Naive B cell (primary cell): ENCODE results near the gene MPV17L2. TPM values are rescaled to one million over a fixed set of nuclear protein-coding genes. Genes with fewer than 3 reads are reported as not detected.

ENCODE experiments used
- ATAC-seq, 2 donors: fragments of 150-1000 bp; cut with Tn5 transposase; 2 replicates each; pipeline ENCODE4 v1.10.0; 2021; ENCODE audit warnings: low read depth in 2 of 2, mild to moderate bottlenecking in 2 of 2, moderate library complexity in 2 of 2
- DNase-seq: peaks from one replicate; pipeline ENCODE4 v3.0.0; 2022
- H3K27ac Mint-ChIP-seq, 6 donors: one replicate each; pipeline ENCODE4 v1.8.0; 2020 to 2022; ENCODE audit warnings: mild to moderate bottlenecking in 6 of 6, mixed read lengths in 6 of 6, moderate library complexity in 5 of 6, inconsistent platforms in 2 of 6
- H3K27me3 Mint-ChIP-seq, 3 donors: one replicate each; pipeline ENCODE4 v1.8.0; 2021 to 2022; ENCODE audit warnings: mixed read lengths in 3 of 3, mild to moderate bottlenecking in 1 of 3
- H3K36me3 Mint-ChIP-seq, 2 donors: one replicate each; pipeline ENCODE4 v1.8.0; 2020 to 2022; ENCODE audit warnings: mixed read lengths in 2 of 2, inconsistent platforms in 1 of 2, mild to moderate bottlenecking in 1 of 2
- H3K4me1 Mint-ChIP-seq, 3 donors: one replicate each; pipeline ENCODE4 v1.8.0; 2020 to 2022; ENCODE audit warnings: mixed read lengths in 3 of 3, inconsistent platforms in 1 of 3, mild to moderate bottlenecking in 1 of 3, moderate library complexity in 1 of 3
- H3K4me3 Mint-ChIP-seq, 8 donors: one replicate each; pipeline ENCODE4 v1.8.0; 2020 to 2022; ENCODE audit warnings: mild to moderate bottlenecking in 8 of 8, mixed read lengths in 8 of 8, moderate library complexity in 8 of 8, inconsistent platforms in 2 of 8
- H3K9me3 Mint-ChIP-seq, 7 donors: one replicate each; pipeline ENCODE4 v1.8.0; 2020 to 2022; ENCODE audit warnings: mixed read lengths in 7 of 7, mild to moderate bottlenecking in 5 of 7, inconsistent platforms in 2 of 7, moderate library complexity in 1 of 7
- polyA plus RNA-seq, 6 donors: library from polyadenylated mRNA; unstranded; fragments of 300-500 nt; fragmentation: Illumina TruSeq; gene quantifications; one replicate each; pipeline ENCODE4 v1.2.3, GENCODE V29; 2021; ENCODE audit warnings: low read depth in 6 of 6

Gene MPV17L2
- 10 to 100 TPM in 3 of 6 donors, 1 to 10 TPM in 3; 1.8 to 12.0 (median 10.2) TPM for polyA plus RNA-seq

- no peaks in the 10 kb centered on the region for H3K9me3 Mint-ChIP-seq
- ATAC-seq = peak; percentile 80 to 81
Measured at GRCh38 chr19:18192673-18193387, at the start of gene MPV17L2. Gene MPV17L2, plus strand, starts transcription at chr19:18193218. Its CDS starts 64 bp downstream, at chr19:18193282.

GRCh38 chr19:18143902-18144301, 49.1 kb upstream of the MPV17L2 start:
- H3K36me3 Mint-ChIP-seq = peaks cover 5 to 46% of the 10 kb centered on the region in 2 donors
- H3K27ac Mint-ChIP-seq = peak overlapping the region in 1 of 6 donors; percentile 83

More at GRCh38 chr19:18192673-18193387, at the start of gene MPV17L2:
- DNase-seq = peak; percentile 99
- H3K27ac Mint-ChIP-seq = peak within 1 kb of the TSS; percentile 89 to 99 (median 98)
- H3K4me1 Mint-ChIP-seq = peaks cover 25 to 47% (median 25%) of the 10 kb centered on the region in 3 donors
- peak within 1 kb of the TSS; percentile 85 to 97 (median 90) for H3K4me3 Mint-ChIP-seq
- H3K27me3 Mint-ChIP-seq = no peaks in the 10 kb centered on the region
- H3K36me3 Mint-ChIP-seq = peaks cover 0 to under 1% of the 10 kb centered on the region in 2 donors

GRCh38 chr19:18144361-18144760, 48.7 kb upstream of the MPV17L2 start:
- Mint-ChIP-seq H3K27me3 (no peaks in the 10 kb centered on the region), H3K36me3 (peaks cover 5 to 42% of the 10 kb centered on the region in 2 donors), H3K4me1 (peaks cover 0 to 10% (median 6%) of the 10 kb centered on the region in 3 donors), H3K9me3 (peaks cover 0 to 3% (median 0%) of the 10 kb centered on the region in 7 donors), H3K27ac (peak overlapping the region in 1 of 6 donors; percentile 83), H3K4me3 (no peak overlapping the region)
- ATAC-seq (no peak), DNase-seq (no peak)

More at GRCh38 chr19:18143902-18144301, 49.1 kb upstream of the MPV17L2 start:
- DNase-seq (no peak), ATAC-seq (no peak)
- no peaks in the 10 kb centered on the region for H3K27me3 Mint-ChIP-seq
- H3K4me3 Mint-ChIP-seq = no peak overlapping the region
- H3K9me3 Mint-ChIP-seq = peaks cover 0 to 3% (median 0%) of the 10 kb centered on the region in 7 donors
- H3K4me1 Mint-ChIP-seq = peaks cover 0 to 10% (median 5%) of the 10 kb centered on the region in 3 donors

GRCh38 chr19:18144906-18145305, 48.1 kb upstream of the MPV17L2 start:
- Mint-ChIP-seq H3K4me1 (peaks cover 0 to 10% (median 6%) of the 10 kb centered on the region in 3 donors), H3K4me3 (peak overlapping the region in 1 of 8 donors; percentile 57), H3K36me3 (peaks cover 5 to 42% of the 10 kb centered on the region in 2 donors), H3K27me3 (no peaks in the 10 kb centered on the region), H3K9me3 (peaks cover 0 to 3% (median 0%) of the 10 kb centered on the region in 7 donors), H3K27ac (no peak overlapping the region)
- ATAC-seq (no peak), DNase-seq (no peak)

- Mint-ChIP-seq H3K36me3 (peaks cover 1 to 36% of the 10 kb centered on the region in 2 donors), H3K27me3 (no peaks in the 10 kb centered on the region), H3K4me1 (peaks cover 0 to 6% (median 6%) of the 10 kb centered on the region in 3 donors), H3K27ac (no peak overlapping the region), H3K9me3 (peaks cover 0 to 2% (median 0%) of the 10 kb centered on the region in 7 donors), H3K4me3 (peak overlapping the region in 1 of 8 donors; percentile 57)
- no peak for DNase-seq
- no peak for ATAC-seq
Measured at GRCh38 chr19:18145391-18145999, 47.5 kb upstream of the MPV17L2 start.

GRCh38 chr19:18147396-18147795, 45.6 kb upstream of the MPV17L2 start:
- Mint-ChIP-seq H3K27ac (peak overlapping the region in 2 of 6 donors; percentile 43 to 54), H3K9me3 (no peaks in the 10 kb centered on the region), H3K4me1 (peaks cover 4 to 21% (median 13%) of the 10 kb centered on the region in 3 donors), H3K27me3 (no peaks in the 10 kb centered on the region), H3K4me3 (no peak overlapping the region), H3K36me3 (peaks cover 0 to 27% of the 10 kb centered on the region in 2 donors)
- ATAC-seq (no peak), DNase-seq (no peak)

GRCh38 chr19:18149596-18149975, 43.4 kb upstream of the MPV17L2 start:
- H3K27me3 Mint-ChIP-seq = no peaks in the 10 kb centered on the region
- peaks cover 0 to 19% of the 10 kb centered on the region in 2 donors for H3K36me3 Mint-ChIP-seq
- ATAC-seq (no peak), DNase-seq (no peak)
- H3K9me3 Mint-ChIP-seq = no peaks in the 10 kb centered on the region
- no peak overlapping the region for H3K27ac Mint-ChIP-seq
- H3K4me1 Mint-ChIP-seq = peaks cover 15 to 30% (median 22%) of the 10 kb centered on the region in 3 donors
- H3K4me3 Mint-ChIP-seq = peak overlapping the region in 1 of 8 donors; percentile 9

- no peaks in the 10 kb centered on the region for H3K27me3 Mint-ChIP-seq
- ATAC-seq = no peak
- H3K27ac Mint-ChIP-seq = peak overlapping the region in 5 of 6 donors; percentile 57 to 99 (median 86)
- peaks cover 0 to 10% of the 10 kb centered on the region in 2 donors for H3K36me3 Mint-ChIP-seq
- peak overlapping the region; percentile 14 to 91 (median 84) for H3K4me3 Mint-ChIP-seq
- no peak for DNase-seq
- H3K4me1 Mint-ChIP-seq = peaks cover 24 to 34% (median 25%) of the 10 kb centered on the region in 3 donors
- no peaks in the 10 kb centered on the region for H3K9me3 Mint-ChIP-seq
Measured at GRCh38 chr19:18150776-18151624, 42.0 kb upstream of the MPV17L2 start.

GRCh38 chr19:18152442-18152816, 40.6 kb upstream of the MPV17L2 start:
- Mint-ChIP-seq H3K4me3 (peak overlapping the region; percentile 80 to 92 (median 89)), H3K27ac (peak overlapping the region; percentile 85 to 99 (median 96)), H3K4me1 (peaks cover 24 to 37% (median 24%) of the 10 kb centered on the region in 3 donors), H3K36me3 (no peaks in the 10 kb centered on the region), H3K9me3 (no peaks in the 10 kb centered on the region), H3K27me3 (no peaks in the 10 kb centered on the region)
- ATAC-seq = peak; percentile 75 to 76
- peak; percentile 99 for DNase-seq

GRCh38 chr19:18152817-18153555, 40.0 kb upstream of the MPV17L2 start, which contains the start of gene PIK3R2:
Gene PIK3R2, plus strand, starts transcription at chr19:18153163. Its CDS starts 2,717 bp downstream, at chr19:18155880.
- Mint-ChIP-seq H3K27me3 (no peaks in the 10 kb centered on the region), H3K9me3 (no peaks in the 10 kb centered on the region), H3K4me3 (peak within 1 kb of the TSS; percentile 80 to 92 (median 90)), H3K27ac (peak within 1 kb of the TSS; percentile 85 to 99 (median 96)), H3K36me3 (no peaks in the 10 kb centered on the region), H3K4me1 (peaks cover 24 to 37% (median 24%) of the 10 kb centered on the region in 3 donors)
- ATAC-seq = peak; percentile 71 to 73
- DNase-seq = peak; percentile 97

- ATAC-seq (no peak), DNase-seq (no peak)
- H3K4me1 Mint-ChIP-seq = peaks cover 24 to 33% (median 24%) of the 10 kb centered on the region in 3 donors
- no peaks in the 10 kb centered on the region for H3K27me3 Mint-ChIP-seq
- no peaks in the 10 kb centered on the region for H3K36me3 Mint-ChIP-seq
- peak overlapping the region in 5 of 6 donors; percentile 42 to 87 (median 82) for H3K27ac Mint-ChIP-seq
- peak overlapping the region; percentile 79 to 92 (median 90) for H3K4me3 Mint-ChIP-seq
- no peaks in the 10 kb centered on the region for H3K9me3 Mint-ChIP-seq
Measured at GRCh38 chr19:18153556-18154134, 39.4 kb upstream of the MPV17L2 start.
